ENCODE results near the gene KIRREL3.

Gene KIRREL3

DNA sequence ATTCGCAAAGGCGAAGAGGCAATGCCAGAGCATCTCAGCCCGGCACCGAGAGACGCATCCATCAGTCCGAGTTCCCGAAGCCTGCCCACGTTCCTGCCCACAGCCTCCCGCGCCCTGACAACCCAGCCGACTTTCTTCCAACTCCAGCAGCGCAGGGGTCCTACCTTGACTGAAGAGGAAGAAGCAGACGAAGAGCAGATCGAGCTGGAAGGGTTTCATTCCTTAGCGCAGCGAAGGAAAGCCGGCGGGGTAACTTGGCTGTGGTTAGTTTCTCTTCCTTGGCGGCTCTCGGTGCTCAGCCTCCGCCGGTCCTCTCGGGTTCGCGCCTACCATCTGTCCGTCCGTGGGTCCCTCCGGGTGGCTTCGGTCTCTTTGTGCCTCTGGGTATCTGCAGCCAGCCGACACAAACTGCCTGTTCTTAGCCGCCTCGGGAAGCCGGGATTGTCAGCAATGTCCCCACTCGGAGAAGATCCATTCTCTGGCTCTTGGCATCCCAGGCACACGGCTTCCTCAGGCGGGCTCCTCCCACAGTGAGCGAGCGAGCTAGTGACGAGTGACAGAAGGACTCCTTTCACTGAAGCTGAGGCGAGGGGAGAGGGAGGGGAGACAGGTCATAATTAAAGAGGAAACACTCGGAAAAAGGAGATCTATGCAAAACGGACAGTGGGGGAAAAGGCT lies at the start of gene KIRREL3:
KIRREL3 (minus strand) TSS at position 480 of the 678 bp plus-strand sequence.
- peak; percentile 7 for DNase-seq

DNA sequence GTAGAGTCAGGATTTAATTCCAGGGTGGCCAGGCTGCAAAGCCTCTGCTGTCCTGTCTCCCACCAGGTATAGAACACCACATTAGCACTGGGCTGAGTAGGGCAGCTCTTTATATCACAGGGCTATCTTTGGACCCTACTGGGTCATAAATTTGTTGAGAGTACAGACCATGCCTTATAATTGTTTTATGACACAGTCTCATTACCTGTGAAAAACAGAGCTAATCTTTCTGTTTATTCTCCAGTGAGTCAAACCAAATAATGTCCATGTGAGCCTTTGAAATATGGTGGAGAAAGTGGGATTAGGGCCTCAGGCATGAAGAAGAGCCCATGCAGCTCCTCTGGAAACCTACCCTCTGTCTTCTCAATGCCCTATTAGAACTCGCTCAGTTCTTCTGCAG lies 49.6 kb upstream of the KIRREL3 start:
- DNase-seq: no peak

GRCh38 chr11:127049486-127049885 lies 48.9 kb upstream of the KIRREL3 start:
- DNase-seq: no peak

DNA sequence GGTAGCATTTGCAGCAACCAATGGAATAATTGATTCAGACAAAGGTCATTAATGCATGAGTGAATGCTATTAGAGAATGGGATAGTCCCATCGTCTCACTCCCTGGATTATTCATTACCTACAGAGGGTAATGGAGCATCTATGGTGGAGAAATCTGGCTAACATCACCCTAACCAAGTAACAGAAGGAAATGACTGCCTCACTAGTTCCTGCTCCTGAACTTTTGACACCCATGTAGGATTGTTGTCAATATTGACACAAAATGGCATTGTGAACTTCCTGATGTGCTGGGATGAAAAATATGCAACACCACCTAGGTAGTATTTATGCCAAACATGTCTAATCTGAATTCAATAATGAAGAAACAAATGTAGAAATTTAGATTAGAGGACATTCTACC lies 44.0 kb upstream of the KIRREL3 start:
- DNase-seq: no peak

GRCh38 chr11:127042445-127042844 lies 41.9 kb upstream of the KIRREL3 start:
- DNase-seq: no peak

GRCh38 chr11:127039591-127039990 lies 39.0 kb upstream of the KIRREL3 start:
- DNase-seq: no peak

DNA sequence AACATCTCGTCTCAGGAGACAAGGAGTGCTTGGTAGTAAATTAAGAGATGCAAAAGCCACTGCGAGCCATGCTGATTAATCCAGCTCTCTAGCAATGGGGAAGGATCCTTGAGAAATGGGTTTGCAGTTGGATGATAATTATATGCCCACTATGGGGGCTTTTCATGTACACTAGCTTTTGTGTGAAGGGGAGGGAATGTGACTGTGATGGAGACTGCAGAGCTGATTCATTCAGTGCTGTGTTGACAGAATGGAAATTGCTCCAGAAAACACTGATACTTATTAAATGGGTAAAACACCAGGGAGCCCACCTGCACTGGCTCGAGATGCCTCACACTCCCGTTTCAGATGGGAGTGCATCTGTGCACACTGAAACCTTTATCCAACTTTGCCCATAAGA lies 37.0 kb upstream of the KIRREL3 start:
- no peak for DNase-seq

DNA sequence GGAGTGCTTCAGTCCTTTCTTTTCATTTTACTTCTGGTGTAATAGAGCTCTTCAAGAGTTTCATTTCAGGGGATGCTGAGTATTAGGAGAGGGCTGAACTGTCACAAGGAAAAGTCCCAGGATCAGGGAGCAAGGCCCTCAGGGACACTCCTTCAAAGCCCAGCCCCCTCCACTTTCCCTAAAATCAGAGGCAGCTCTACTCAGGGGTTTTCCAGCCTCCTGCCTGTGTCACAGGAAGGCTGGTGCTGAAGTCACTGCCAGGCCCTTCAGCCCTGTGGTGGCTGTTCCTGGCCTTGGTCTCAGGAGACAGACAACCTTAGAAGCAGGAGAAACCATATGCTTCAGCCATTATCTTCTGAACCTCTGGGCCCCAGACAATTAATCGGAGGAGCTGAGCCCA lies 36.4 kb upstream of the KIRREL3 start:
- no peak for DNase-seq

DNA sequence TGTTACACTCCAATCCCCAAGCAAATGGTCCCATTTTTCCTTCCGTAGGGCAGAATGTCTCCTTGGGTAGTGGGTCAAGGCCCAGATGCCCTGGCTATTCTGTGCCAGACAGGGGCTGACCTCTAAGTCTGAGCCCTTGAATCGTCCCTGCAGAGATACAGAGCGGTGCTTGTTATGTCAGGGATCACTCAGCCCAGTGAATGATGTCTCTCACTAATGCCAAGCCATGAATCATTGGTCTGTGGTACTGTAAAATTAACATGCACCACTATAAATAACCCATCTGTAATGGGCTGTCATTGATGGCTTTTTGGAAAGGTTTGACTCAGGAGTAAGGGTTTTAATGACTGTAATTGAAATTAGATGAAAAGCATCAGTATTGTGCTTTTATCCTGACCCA lies 35.3 kb upstream of the KIRREL3 start:
- no peak for DNase-seq

DNA sequence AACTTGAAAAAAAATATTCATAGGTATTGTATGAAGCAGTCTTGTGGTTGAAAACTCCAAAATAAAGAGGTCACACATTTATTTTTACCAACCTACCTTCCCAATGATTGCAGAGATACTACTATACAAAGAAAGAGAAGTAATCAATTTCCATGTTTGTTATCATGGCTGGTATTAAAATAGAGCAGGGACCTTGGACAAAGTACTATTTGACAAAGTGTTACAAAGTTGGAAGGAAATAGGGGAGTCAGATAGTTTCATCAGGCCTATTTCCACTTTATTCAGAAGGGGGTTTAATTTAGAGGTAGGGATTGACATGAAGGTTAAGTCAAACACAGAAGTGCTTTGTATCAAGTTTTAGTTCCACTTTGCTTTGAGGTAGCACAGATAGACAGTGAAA lies 34.4 kb upstream of the KIRREL3 start:
- DNase-seq: no peak

- no peak for DNase-seq
Measured at GRCh38 chr11:127028648-127029047, 28.1 kb upstream of the KIRREL3 start.

GRCh38 chr11:127027789-127028188 lies 27.2 kb upstream of the KIRREL3 start:
- DNase-seq: no peak

- no peak for DNase-seq
Measured at GRCh38 chr11:127027000-127027399, 26.4 kb upstream of the KIRREL3 start.

DNA sequence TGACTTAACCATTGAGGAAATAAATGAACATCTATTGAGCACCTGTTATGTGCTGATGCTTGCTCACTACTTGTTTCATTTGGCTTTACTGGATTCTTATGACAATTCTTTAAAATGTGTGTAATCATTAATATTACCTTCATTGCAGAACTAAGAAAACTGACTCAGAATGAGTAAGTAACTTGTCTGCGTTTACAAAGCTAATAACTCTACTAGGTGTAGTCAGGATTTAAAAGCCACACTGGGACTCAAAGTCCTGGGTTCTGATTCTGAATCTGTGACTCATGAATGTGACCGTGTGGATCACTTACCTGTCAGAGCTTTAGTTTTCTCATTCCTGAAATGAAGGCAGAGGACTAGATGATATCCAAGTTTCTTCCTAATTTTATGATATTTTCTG lies 23.4 kb upstream of the KIRREL3 start:
- no peak for DNase-seq

DNA sequence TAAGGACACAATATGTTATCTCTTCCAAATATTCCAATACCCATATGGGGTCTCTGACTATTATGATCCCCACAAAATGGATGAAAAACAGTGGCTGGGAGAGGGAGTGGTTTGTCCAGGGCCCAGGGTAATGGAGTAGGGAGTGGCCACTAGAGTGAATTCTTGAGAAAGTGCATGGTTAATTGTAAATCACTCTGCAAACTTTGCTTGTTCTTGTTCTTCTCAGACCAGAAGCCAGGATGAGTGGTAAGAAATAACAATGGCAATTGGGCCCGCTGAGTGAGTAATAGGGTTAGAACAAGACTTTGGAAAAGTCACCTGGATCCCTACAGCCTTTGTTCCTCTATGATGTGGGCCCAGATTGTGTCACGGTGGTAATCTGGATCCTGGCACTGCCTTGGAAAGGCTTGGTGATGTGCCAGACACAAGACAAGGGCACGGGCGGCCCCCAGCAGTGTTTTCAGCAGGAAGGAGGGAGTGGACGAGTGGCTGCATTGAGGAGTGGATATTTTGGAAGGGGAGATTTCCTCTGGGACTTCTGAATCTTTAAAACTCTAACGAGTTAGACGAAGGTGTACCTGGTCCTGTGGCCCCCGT lies 18.2 kb upstream of the KIRREL3 start:
- no peak for DNase-seq

DNA sequence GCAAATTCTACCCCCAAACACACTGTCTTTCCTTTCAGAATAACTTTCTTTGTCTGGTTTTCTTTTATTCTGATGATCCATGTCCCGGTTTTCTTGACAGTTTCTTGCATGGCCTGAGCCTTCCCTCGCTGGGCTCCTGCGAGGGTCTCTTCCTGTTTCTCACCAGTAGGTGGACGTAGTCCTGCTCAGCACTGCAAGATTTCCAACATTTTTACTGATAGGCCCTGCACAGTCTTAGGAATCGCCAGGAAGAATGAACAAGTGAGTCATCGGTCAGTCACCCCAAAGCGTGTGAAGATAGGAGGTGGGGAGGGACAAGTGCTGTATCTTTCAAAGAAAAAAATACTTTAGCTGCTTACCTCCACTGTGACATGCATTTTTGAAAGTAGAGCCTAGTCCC lies 16.9 kb upstream of the KIRREL3 start:
- DNase-seq: no peak

DNA sequence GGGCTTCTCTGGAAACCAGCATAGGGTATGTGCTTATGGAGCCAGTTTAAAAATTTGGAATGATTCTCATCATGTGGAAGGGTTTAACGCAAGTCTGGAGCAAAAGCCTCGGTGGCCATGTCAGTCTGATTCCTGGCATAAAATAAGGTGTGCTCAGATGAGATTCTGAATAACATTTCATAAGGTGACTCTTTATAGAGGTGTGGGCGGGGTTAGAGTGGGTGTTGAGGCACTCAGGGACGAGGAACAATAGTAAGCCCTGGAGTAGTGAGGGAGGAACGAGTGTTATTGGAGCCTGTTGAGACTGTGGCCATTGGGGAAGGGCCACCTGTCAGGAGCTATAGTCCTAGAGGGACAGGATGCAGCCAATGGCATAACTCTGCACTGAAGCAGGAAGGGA lies 13.0 kb upstream of the KIRREL3 start:
- no peak for DNase-seq

GRCh38 chr11:127006311-127006710 lies 5.7 kb upstream of the KIRREL3 start:
- no peak for DNase-seq

GRCh38 chr11:127003260-127003981 lies 2.9 kb upstream of the KIRREL3 start:
- peak; percentile 24 for DNase-seq

DNA sequence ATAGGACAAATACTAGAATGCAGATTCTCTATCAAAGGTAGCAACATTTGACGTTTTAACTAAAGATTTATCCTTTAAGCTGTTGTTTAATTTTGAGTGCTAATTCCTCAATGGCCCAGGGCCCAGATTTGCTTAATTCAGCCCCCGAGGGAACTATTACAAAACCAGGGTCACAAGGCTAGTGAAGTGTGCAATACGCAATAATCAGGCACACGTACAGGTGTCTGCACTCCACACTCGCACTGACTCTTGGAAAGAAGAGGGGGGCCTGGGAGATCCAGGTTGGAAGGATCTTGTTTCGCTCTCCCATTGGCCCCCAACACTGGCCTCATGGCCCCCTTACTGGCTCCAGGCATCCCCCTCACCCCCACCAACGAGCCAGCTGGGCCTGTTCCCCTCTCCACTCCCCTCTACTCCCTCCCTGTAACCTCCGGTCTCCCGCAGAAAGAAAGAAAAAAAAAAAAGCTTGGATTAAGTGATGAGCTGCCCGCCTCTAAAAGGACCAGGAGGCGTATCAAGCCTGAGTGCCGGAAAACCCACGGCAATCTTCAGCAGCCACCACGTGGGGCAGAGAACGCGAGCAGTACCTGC lies 2.2 kb upstream of the KIRREL3 start:
- DNase-seq: no peak

GRCh38 chr11:127000981-127001380 lies 411 bp upstream of the KIRREL3 start:
- no peak for DNase-seq

DNA sequence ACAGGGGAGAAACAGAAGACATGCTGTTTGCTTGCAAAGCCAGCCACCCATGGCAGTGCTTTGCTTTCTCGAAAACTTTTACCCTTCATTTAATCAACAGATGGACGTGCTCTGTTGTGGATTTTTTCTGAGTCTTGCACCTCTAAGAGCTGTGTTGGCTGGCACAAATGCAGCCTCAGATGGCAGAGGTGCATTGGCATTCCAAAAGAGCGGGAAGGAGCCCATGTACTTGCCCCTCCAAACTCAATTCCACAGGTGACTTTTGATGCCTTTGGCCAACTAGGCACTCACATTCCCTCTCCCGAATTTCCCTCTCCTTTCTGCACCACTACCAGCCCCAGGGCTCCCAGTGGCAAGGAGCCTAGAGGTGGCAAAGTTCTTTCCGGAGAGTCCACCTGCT lies 1.2 kb downstream of the KIRREL3 start:
- DNase-seq: no peak

GRCh38 chr11:126997641-126998040 lies 2.9 kb downstream of the KIRREL3 start:
- no peak for DNase-seq

DNA sequence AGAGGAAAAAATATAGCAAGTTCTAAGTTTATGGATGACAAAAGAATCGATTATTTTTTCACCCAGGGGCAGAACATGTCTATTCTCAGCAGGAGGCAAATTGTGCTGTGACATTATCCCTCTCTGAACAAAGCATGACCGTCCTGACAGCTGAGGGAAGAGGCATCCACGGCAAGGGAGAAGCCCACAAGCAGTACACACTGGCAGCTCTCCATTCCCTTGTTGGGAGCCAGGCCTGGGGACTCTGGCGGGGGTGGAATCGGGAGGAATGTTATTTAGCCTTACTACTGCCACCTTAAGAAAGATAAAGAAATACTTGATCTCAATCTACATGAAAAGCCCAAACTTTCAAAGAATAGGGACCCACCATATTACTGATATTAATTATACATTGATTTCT lies 3.4 kb downstream of the KIRREL3 start:
- no peak for DNase-seq

All from NCI-H1694 (cell line).